ENCODE measurements around the gene TNFRSF18. TPM values are rescaled to one million over a fixed set of nuclear protein-coding genes. Genes with fewer than 3 reads are reported as not detected.

TNFRSF18 gene
- polyA plus RNA-seq, 1 donor (not counting 4 experiments of a cell fraction or from before 2014, with no cell fraction given) = 0.21 TPM

- dilution Hi-C loops (cut with MboI; ENCODE audit: extremely low pct_ligation_motif_present, low sequenced_read_pairs) = no loop called here
- Histone ChIP-seq H2AFZ (ENCODE audit: control insufficient read depth, low read length) (no peak overlapping the region), H3K79me2 (ENCODE audit: control insufficient read depth, insufficient read depth, low read length) (no peaks in the 10 kb centered on the region), H3K36me3 (ENCODE audit: control insufficient read depth in 2 of 2, extremely low read depth in 1 of 2, insufficient read depth in 2 of 2, low read length in 2 of 2) (no peaks in the 10 kb centered on the region), H3K9ac (ENCODE audit: control insufficient read depth, extremely low read depth, insufficient read depth, low read length) (no peak overlapping the region), H3K9me1 (ENCODE audit: control insufficient read depth, extremely low read depth, insufficient read depth, low read length) (no peaks in the 10 kb centered on the region), H3K9me3 (ENCODE audit: control insufficient read depth, low read depth, low read length) (no peaks in the 10 kb centered on the region), H4K20me1 (ENCODE audit: control insufficient read depth, extremely low read depth, insufficient read depth, low read length) (no peaks in the 10 kb centered on the region), H3K4me3 (ENCODE audit: control insufficient read depth in 2 of 3, extremely low read depth in 1 of 3, insufficient read depth in 2 of 3, low read depth in 1 of 3, low read length in 3 of 3) (no peak overlapping the region), H3K27me3 (ENCODE audit: control insufficient read depth, extremely low read depth, insufficient read depth, low read length) (peaks cover 14% of the 10 kb centered on the region), H3K4me1 (ENCODE audit: control insufficient read depth, extremely low read depth, insufficient read depth, low read length) (peaks cover 15% of the 10 kb centered on the region), H3K4me2 (ENCODE audit: control insufficient read depth, extremely low read depth, insufficient read depth, low read depth, low read length) (no peak overlapping the region), H3K27ac (ENCODE audit: control insufficient read depth, insufficient read depth, low read length) (no peak overlapping the region)
- TF ChIP-seq EZH2 (IDR thresholded peaks at IDR 0.05; ENCODE audit: low read length) (no peak), CTCF (optimal IDR thresholded peaks at IDR 0.05 in 1 of 3, IDR thresholded peaks at IDR 0.05 in 1 of 3, conservative IDR thresholded peaks at IDR 0.05 in 1 of 3; ENCODE audit: extremely low read depth in 1 of 3, insufficient read depth in 2 of 3, low read length in 3 of 3) (no peak)
- FAIRE-seq (no peak), DNase-seq (ENCODE audit: low read depth, low spot score) (no peak)
These were observed 35.3 kb upstream of the TNFRSF18 start for GRCh38 chr1:1241588-1242219.

GRCh38 chr1:1240822-1241587, 34.6 kb upstream of the TNFRSF18 start:
- no peak overlapping the region for H3K4me2 ChIP-seq (ENCODE audit: control insufficient read depth, extremely low read depth, insufficient read depth, low read depth, low read length)
- H3K9me1 ChIP-seq (ENCODE audit: control insufficient read depth, extremely low read depth, insufficient read depth, low read length) = no peaks in the 10 kb centered on the region
- peaks cover 10% of the 10 kb centered on the region for H3K27me3 ChIP-seq (ENCODE audit: control insufficient read depth, extremely low read depth, insufficient read depth, low read length)

More at GRCh38 chr1:1240822-1241587, 34.6 kb upstream of the TNFRSF18 start:
- no peak overlapping the region for H3K27ac ChIP-seq (ENCODE audit: control insufficient read depth, insufficient read depth, low read length)
- H4K20me1 ChIP-seq (ENCODE audit: control insufficient read depth, extremely low read depth, insufficient read depth, low read length) = no peaks in the 10 kb centered on the region
- no peak for DNase-seq (ENCODE audit: low read depth, low spot score)
- H3K9ac ChIP-seq (ENCODE audit: control insufficient read depth, extremely low read depth, insufficient read depth, low read length) = no peak overlapping the region
- peaks cover 15% of the 10 kb centered on the region for H3K4me1 ChIP-seq (ENCODE audit: control insufficient read depth, extremely low read depth, insufficient read depth, low read length)
- dilution Hi-C loops (cut with MboI; ENCODE audit: extremely low pct_ligation_motif_present, low sequenced_read_pairs) = no loop called here
- FAIRE-seq = no peak
- H3K4me3 ChIP-seq (ENCODE audit: control insufficient read depth in 2 of 3, extremely low read depth in 1 of 3, insufficient read depth in 2 of 3, low read depth in 1 of 3, low read length in 3 of 3) = no peak overlapping the region
- H2AFZ ChIP-seq (ENCODE audit: control insufficient read depth, low read length) = no peak overlapping the region
- no peaks in the 10 kb centered on the region for H3K9me3 ChIP-seq (ENCODE audit: control insufficient read depth, low read depth, low read length)
- no peaks in the 10 kb centered on the region for H3K36me3 ChIP-seq (ENCODE audit: control insufficient read depth in 2 of 2, extremely low read depth in 1 of 2, insufficient read depth in 2 of 2, low read length in 2 of 2)
- no peak for TF ChIP-seq EZH2 (IDR thresholded peaks at IDR 0.05; ENCODE audit: low read length)
- H3K79me2 ChIP-seq (ENCODE audit: control insufficient read depth, insufficient read depth, low read length) = no peaks in the 10 kb centered on the region

All from keratinocyte (primary cell).